K562 (cell line): ENCODE data around the gene AIDA. TPM values are rescaled to one million over a fixed set of nuclear protein-coding genes. Genes with fewer than 3 reads are reported as not detected.

Experiments used
- ATAC-seq: fragments of 200-7000 bp; cut with Tn5 transposase; 3 replicates; pipeline ENCODE4 v1.9.1; 2020; ENCODE audit warnings: moderate library complexity
- BruUV-seq: library from RNA; stranded (reverse); fragments of 400-500 nt; replicated peaks from 2 replicates; lab custom pipeline; 2021; lab: Mats Ljungman, UMichigan
- CTCF ChIA-PET: fragments of 300-600 bp; formaldehyde crosslinking; extraction: SDS; loops from one replicate; lab custom pipeline; 2021; ENCODE audit warnings: low intra/inter-chr PET ratio; lab: Yijun Ruan, JAX
- POLR2A ChIA-PET: fragments of 300-600, 350-650 bp; sonication (Branson Sonifier 250); formaldehyde crosslinking; extraction: SDS; loops from one replicate; lab custom pipeline; 2021; ENCODE audit warnings: antibody characterized with exemption, inconsistent platforms; lab: Yijun Ruan, JAX
- DNase-seq, 4 experiments: peaks; one replicate each; pipeline versions ENCODE4 v3.0.0 to v3.0.0-alpha.2; 2011 to 2018; ENCODE audit warnings: low spot score in 3 of 4, mixed read lengths in 3 of 4; ENCODE audit errors: extremely low read depth in 1 of 4
- FAIRE-seq: peaks from 2 replicates; lab custom pipeline; 2011; peaks lifted over from hg19 to GRCh38; lab: Jason Lieb, UNC
- H2AFZ ChIP-seq: 2 replicates; pipeline ENCODE4 v1.6.0; 2011; ENCODE audit warnings: low read depth, low read length, control low read depth, inconsistent platforms
- H3K27ac ChIP-seq: fragments of 200-600 bp; 3 replicates; pipeline ENCODE4 v1.8.0; 2011; ENCODE audit warnings: low read depth, mild to moderate bottlenecking, control low read depth, inconsistent platforms, low read length, moderate library complexity, mixed read lengths; ENCODE audit errors: extremely low read depth
- H3K27me3 ChIP-seq, 2 experiments: fragments of 300-600 bp in 1 of 2; 2 replicates in 1 of 2; 3 replicates in 1 of 2; pipeline versions ENCODE4 v1.6.0 to v1.8.0; 2011; ENCODE audit warnings: inconsistent platforms in 2 of 2, low read length in 2 of 2, mild to moderate bottlenecking in 1 of 2, mixed read lengths in 1 of 2, moderate library complexity in 1 of 2; ENCODE audit not compliant: control insufficient read depth in 2 of 2, insufficient read depth in 2 of 2
- H3K36me3 ChIP-seq: fragments of 300-600 bp; 3 replicates; pipeline ENCODE4 v1.8.0; 2011; ENCODE audit warnings: mild to moderate bottlenecking, low read length, inconsistent platforms; ENCODE audit not compliant: control insufficient read depth, insufficient read depth
- H3K4me1 ChIP-seq, 2 experiments: fragments of 200-600 bp in 1 of 2; replicated peaks in 1 of 2; 2 replicates in 1 of 2; 3 replicates in 1 of 2; pipeline versions ENCODE4 v1.5.1 to v1.8.0; 2011; ENCODE audit warnings: inconsistent platforms in 2 of 2, low read length in 2 of 2, mild to moderate bottlenecking in 1 of 2, mixed read lengths in 1 of 2, moderate library complexity in 1 of 2; ENCODE audit not compliant: control insufficient read depth in 2 of 2, insufficient read depth in 2 of 2
- H3K4me2 ChIP-seq: 2 replicates; pipeline ENCODE4 v1.6.1; 2011; ENCODE audit warnings: low read length, control low read depth, inconsistent platforms, mixed read lengths; ENCODE audit not compliant: insufficient read depth
- H3K4me3 ChIP-seq: fragments of 200-600 bp; sonication (generic), shearing (Covaris generic); 2 replicates; pipeline ENCODE4 v1.5.1; 2016; ENCODE audit warnings: control low read depth, inconsistent platforms
- H3K79me2 ChIP-seq: fragments of 200-600 bp; 3 replicates; pipeline ENCODE4 v1.8.0; 2011; ENCODE audit warnings: low read length, inconsistent platforms; ENCODE audit not compliant: control insufficient read depth, insufficient read depth
- H3K9ac ChIP-seq, 2 experiments: 2 replicates each; pipeline versions ENCODE4 v1.6.0 to v1.6.1; 2011; ENCODE audit warnings: low read depth in 2 of 2, low read length in 2 of 2, control low read depth in 1 of 2, inconsistent platforms in 1 of 2, mild to moderate bottlenecking in 1 of 2, mixed read lengths in 1 of 2; ENCODE audit not compliant: insufficient read depth in 1 of 2
- H3K9me1 ChIP-seq: one replicate; pipeline ENCODE4 v1.6.0; 2011; ENCODE audit warnings: inconsistent platforms, mild to moderate bottlenecking, low read length, moderate library complexity; ENCODE audit not compliant: control insufficient read depth, insufficient read depth
- H3K9me3 ChIP-seq: replicated peaks from 2 replicates; pipeline ENCODE4 v1.5.1; 2011; ENCODE audit warnings: low read depth, low read length, inconsistent platforms; ENCODE audit not compliant: control insufficient read depth, insufficient read depth
- H4K20me1 ChIP-seq: replicated peaks from 2 replicates; pipeline ENCODE4 v1.6.1; 2011; ENCODE audit warnings: low read length, inconsistent platforms, mixed read lengths; ENCODE audit not compliant: control insufficient read depth, insufficient read depth
- CTCFL ChIP-seq: IDR thresholded peaks from 2 replicates; pipeline ENCODE4 v1.6.1; 2011; ENCODE audit warnings: borderline replicate concordance, low read depth, mild to moderate bottlenecking, moderate library complexity, low read length; ENCODE audit not compliant: insufficient read depth, poor library complexity, severe bottlenecking
- TAF15 ChIP-seq: fragments of 200-400 bp; formaldehyde crosslinking; IDR thresholded peaks from 2 replicates; pipeline ENCODE4 v1.6.1; 2017; ENCODE audit warnings: mild to moderate bottlenecking, low read depth, low read length, moderate library complexity
- TARDBP ChIP-seq: fragments of 450-650 bp; IDR thresholded peaks from 2 replicates; pipeline ENCODE4 v1.6.1; 2016
- TFAP4 ChIP-seq: sonication (generic); formaldehyde crosslinking; IDR thresholded peaks from 2 replicates; pipeline ENCODE4 v1.8.0; 2022; ENCODE audit warnings: missing genetic modification reagents, mild to moderate bottlenecking, moderate library complexity, borderline replicate concordance
- WGBS: fragments of 100-300 bp; shearing (Covaris generic); methylation state at CpG from one replicate; pipeline ENCODE4 v1.1.6; 2016; ENCODE audit warnings: low coverage, mixed read lengths; ENCODE audit not compliant: insufficient coverage; ENCODE audit errors: missing lambda C conversion rate; 5-methylcytosine and 5-hydroxymethylcytosine counted together
- in situ Hi-C: fragments of 300-500 bp; cut with MboI; formaldehyde crosslinking; loops from 4 replicates; pipeline ENCODE4 v1.15.0; 2018; ENCODE audit warnings: inconsistent platforms, mixed read lengths
- intact Hi-C: fragments of 100-400 bp; cut with micrococcal nuclease; formaldehyde crosslinking; loops from 2 replicates; pipeline ENCODE4 v1.14.2; 2022
- polyA plus RNA-seq, 8 experiments: library from polyadenylated mRNA; depleted of rRNA in 4 of 8; stranded (reverse) in 5 of 8; unstranded in 3 of 8; fragments of >200 nt; fragmentation: Nextera tagmentation in 2 of 8; fragmentation: Illumina TruSeq in 1 of 8; extraction: Ambion mirVana in 2 of 8; extraction: Trizol in 1 of 8; gene quantifications; 2 replicates each; pipeline versions ENCODE4 v1.2.1 to v1.2.3, GENCODE V29; 2011 to 2014; ENCODE audit warnings: inconsistent platforms in 1 of 8, missing spikeins in 1 of 8
- total RNA-seq, 7 experiments: library from RNA; depleted of rRNA in 6 of 7; stranded (reverse); fragments of >200 nt in 6 of 7; fragmentation: Illumina TruSeq in 2 of 7; extraction: Trizol in 2 of 7; gene quantifications; 2 replicates each; pipeline versions ENCODE4 v1.2.1 to v1.2.3, GENCODE V29; 2011 to 2021; ENCODE audit warnings: low replicate concordance in 1 of 7

AIDA gene
- total and polyA plus RNA-seq, 9 of the 15 experiments (the other 6 are each of a cell fraction or from before 2014, with no cell fraction given), result 18.2 to 77.9 (median 24.9) TPM

- no peak overlapping the region for H3K4me2 ChIP-seq
- in situ Hi-C loops (no loop called here), intact Hi-C loops (no loop called here)
- H3K9me1 ChIP-seq, result no peaks in the 10 kb centered on the region
- no peaks in the 10 kb centered on the region for H4K20me1 ChIP-seq
- H3K79me2 ChIP-seq, result no peaks in the 10 kb centered on the region
- no peak overlapping the region for H3K27ac ChIP-seq
- TF ChIP-seq TARDBP (no peak), TFAP4 (CRISPR knock-in tag) (no peak), CTCFL (no peak), TAF15 (no peak)
- BruUV-seq, result no TSS peak
- peaks cover 0 to 14% of the 10 kb centered on the region in 2 experiments; a peak in 2 of 5 replicates for H3K27me3 ChIP-seq
- H3K4me3 ChIP-seq, result no peak overlapping the region
- peaks cover 4% of the 10 kb centered on the region; the same call in 1 of the 3 replicates for H3K36me3 ChIP-seq
- WGBS, result 20% methylated on average over 2 of the region's 2 CpGs
- ATAC-seq (no peak), DNase-seq (no peak), FAIRE-seq (no peak)
- H3K9me3 ChIP-seq, result no peaks in the 10 kb centered on the region
- H3K9ac ChIP-seq, result no peak overlapping the region
- no peak overlapping the region for H2AFZ ChIP-seq
- no peaks in the 10 kb centered on the region for H3K4me1 ChIP-seq
- CTCF ChIA-PET, result interaction anchor here (0.6 to 2.5 kb wide), 2 partner anchors 86 to 342 kb away, joined by 3 to 14 read pairs; no protein-coding TSS in a partner anchor
- POLR2A ChIA-PET, result interaction anchor here (1.0 kb wide), 1 partner anchor 15 kb away, joined by 3 read pairs; no protein-coding TSS in a partner anchor
These were observed 27.2 kb upstream of the AIDA start for GRCh38 chr1:222739465-222739864.
